SK-N-SH (cell line): ENCODE results near the gene LUC7L2. TPM values are rescaled to one million over a fixed set of nuclear protein-coding genes. Genes with fewer than 3 reads are reported as not detected.

Experiments
- CTCF ChIA-PET: fragments of 300-600, 350-600 bp; formaldehyde crosslinking; extraction: SDS; loops from one replicate; lab custom pipeline; 2021; lab: Yijun Ruan, JAX
- POLR2A ChIA-PET: fragments of 350-600 bp; sonication (Branson Sonifier 250); formaldehyde crosslinking; extraction: SDS; loops from one replicate; lab custom pipeline; 2020; ENCODE audit warnings: antibody characterized with exemption, inconsistent platforms; lab: Yijun Ruan, JAX
- DNase-seq: peaks from one replicate; pipeline ENCODE4 v3.0.0; 2012
- H2AFZ ChIP-seq: fragments of 200-600 bp; sonication (generic); 2 replicates; pipeline ENCODE4 v1.8.1; 2016; ENCODE audit warnings: antibody characterized with exemption, mild to moderate bottlenecking, low read depth
- H3F3A ChIP-seq: fragments of 200-600 bp; sonication (generic); replicated peaks from 2 replicates; pipeline ENCODE3; 2016; ENCODE audit warnings: antibody characterized with exemption, mild to moderate bottlenecking; ENCODE audit not compliant: insufficient read depth
- H3K27ac ChIP-seq, 2 experiments: fragments of 200-500 bp in 1 of 2; fragments of 200-600 bp in 1 of 2; sonication (Bioruptor generic) in 1 of 2; sonication (generic), shearing (Covaris generic) in 1 of 2; 2 replicates each; pipeline versions ENCODE4 v1.5.1 to v1.6.1; 2014 to 2016; ENCODE audit warnings: low read depth in 2 of 2, inconsistent platforms in 1 of 2, low read length in 1 of 2, mild to moderate bottlenecking in 1 of 2, mixed read lengths in 1 of 2
- H3K27me3 ChIP-seq: fragments of 200-600 bp; sonication (generic), shearing (Covaris generic); 2 replicates; pipeline ENCODE4 v1.6.1; 2016; ENCODE audit warnings: mixed run types; ENCODE audit not compliant: insufficient read depth
- H3K36me3 ChIP-seq, 2 experiments: fragments of 200-500 bp in 1 of 2; fragments of 200-600 bp in 1 of 2; sonication (Bioruptor generic) in 1 of 2; sonication (generic) in 1 of 2; replicated peaks in 1 of 2; 2 replicates each; pipeline versions ENCODE3 to v1.5.1; 2014 to 2016; ENCODE audit warnings: low read length in 1 of 2, mild to moderate bottlenecking in 1 of 2; ENCODE audit not compliant: insufficient read depth in 2 of 2, control insufficient read depth in 1 of 2
- H3K4me1 ChIP-seq, 2 experiments: fragments of 200-500 bp in 1 of 2; fragments of 200-600 bp in 1 of 2; sonication (Bioruptor generic) in 1 of 2; sonication (generic), shearing (Covaris generic) in 1 of 2; 2 replicates each; pipeline versions ENCODE4 v1.5.1 to v1.6.1; 2014 to 2016; ENCODE audit warnings: low read depth in 1 of 2, low read length in 1 of 2, mixed run types in 1 of 2; ENCODE audit not compliant: insufficient read depth in 2 of 2, control insufficient read depth in 1 of 2
- H3K4me2 ChIP-seq: fragments of 200-600 bp; sonication (generic), shearing (Covaris generic); 2 replicates; pipeline ENCODE4 v1.6.1; 2017; ENCODE audit warnings: mixed run types
- H3K4me3 ChIP-seq, 2 experiments: fragments of 200-500 bp in 1 of 2; fragments of 200-600 bp in 1 of 2; sonication (Bioruptor generic) in 1 of 2; sonication (generic), shearing (Covaris generic) in 1 of 2; 2 replicates each; pipeline versions ENCODE4 v1.5.1 to v1.8.1; 2014 to 2016; ENCODE audit warnings: low read depth in 2 of 2, inconsistent platforms in 1 of 2, low read length in 1 of 2, mild to moderate bottlenecking in 1 of 2, mixed read lengths in 1 of 2, moderate library complexity in 1 of 2
- H3K79me2 ChIP-seq: fragments of 200-600 bp; sonication (generic); 2 replicates; pipeline ENCODE4 v1.8.1; 2017; ENCODE audit warnings: mild to moderate bottlenecking; ENCODE audit not compliant: insufficient read depth
- H3K9ac ChIP-seq: fragments of 200-600 bp; sonication (generic); 2 replicates; pipeline ENCODE4 v1.6.1; 2017; ENCODE audit warnings: mixed run types
- H3K9me2 ChIP-seq: fragments of 200-600 bp; sonication (generic); 2 replicates; pipeline ENCODE4 v1.6.1; 2017; ENCODE audit warnings: mixed run types
- H3K9me3 ChIP-seq: fragments of 200-600 bp; sonication (generic); 2 replicates; pipeline ENCODE4 v1.6.1; 2017; ENCODE audit warnings: mixed run types, mild to moderate bottlenecking, moderate library complexity
- H4K20me1 ChIP-seq: fragments of 200-600 bp; sonication (generic); 2 replicates; pipeline ENCODE4 v1.6.1; 2017; ENCODE audit warnings: mild to moderate bottlenecking, mixed run types; ENCODE audit not compliant: insufficient read depth
- CTCF ChIP-seq: fragments of 200-600 bp; sonication (generic); IDR thresholded peaks from 2 replicates; pipeline ENCODE4 v1.6.1; 2017; ENCODE audit warnings: antibody characterized with exemption, mild to moderate bottlenecking, moderate library complexity
- IRF3 ChIP-seq: fragments of 150-350 bp; IDR thresholded peaks from 2 replicates; pipeline ENCODE4 v1.6.1; 2016; ENCODE audit warnings: mild to moderate bottlenecking, low read depth, low read length
- JUND ChIP-seq: IDR thresholded peaks from 2 replicates; pipeline ENCODE4 v1.4.0; 2012
- MXI1 ChIP-seq: IDR thresholded peaks from 2 replicates; pipeline ENCODE4 v1.6.1; 2012; ENCODE audit warnings: mild to moderate bottlenecking, low read depth, low read length, improper control_type of control experiment
- REST ChIP-seq: IDR thresholded peaks from 2 replicates; pipeline ENCODE4 v1.6.1; 2012; ENCODE audit warnings: mild to moderate bottlenecking, low read depth, low read length, moderate library complexity
- USF2 ChIP-seq: fragments of 150-350 bp; IDR thresholded peaks from 2 replicates; pipeline ENCODE4 v1.6.1; 2017; ENCODE audit warnings: antibody characterized with exemption, low read length, low read depth, borderline replicate concordance
- WGBS: methylation state at CpG from one replicate; pipeline ENCODE4 v1.1.6; 2017; ENCODE audit warnings: low lambda C conversion rate; 5-methylcytosine and 5-hydroxymethylcytosine counted together
- polyA plus RNA-seq, 3 experiments: library from polyadenylated mRNA; depleted of rRNA; stranded (reverse); fragments of >200 nt; gene quantifications; 2 replicates each; pipeline ENCODE4 v1.2.3, GENCODE V29; 2012

Gene LUC7L2
- polyA plus RNA-seq, 1 of the 3 experiments (the other 2 are of a cell fraction): 45.7 TPM

GRCh38 chr7:139365336-139365735, 5.6 kb downstream of the LUC7L2 start:
- Histone ChIP-seq H4K20me1 (peaks cover 90% of the 10 kb centered on the region), H3K4me2 (no peak overlapping the region)

GRCh38 chr7:139366400-139366799, 6.7 kb downstream of the LUC7L2 start:
- Histone ChIP-seq H3K4me2 (no peak overlapping the region), H3K27ac (no peak overlapping the region), H3K79me2 (peaks cover 100% of the 10 kb centered on the region), H3K4me3 (no peak overlapping the region), H4K20me1 (peaks cover 96% of the 10 kb centered on the region), H3K9me2 (no peaks in the 10 kb centered on the region), H3F3A (peaks cover 4% of the 10 kb centered on the region), H3K4me1 (peaks cover 17 to 23% of the 10 kb centered on the region in 2 experiments; a peak in 3 of 4 replicates), H2AFZ (no peak overlapping the region), H3K9ac (no peak overlapping the region), H3K36me3 (peaks cover 47 to 60% of the 10 kb centered on the region in 2 experiments), H3K27me3 (no peaks in the 10 kb centered on the region), H3K9me3 (no peaks in the 10 kb centered on the region)
- WGBS: 96% methylated on average over 6 of the region's 6 CpGs
- ChIA-PET CTCF (interaction anchor here (0.8 to 0.9 kb wide), 2 partner anchors 23 to 27 kb away, joined by 3 read pairs; no protein-coding TSS in a partner anchor), POLR2A (no interaction called here)
- no peak for TF ChIP-seq CTCF
- TF ChIP-seq REST: no peak
- TF ChIP-seq MXI1: no peak
- no peak for TF ChIP-seq USF2
- no peak for TF ChIP-seq JUND
- no peak for DNase-seq

More at GRCh38 chr7:139365336-139365735, 5.6 kb downstream of the LUC7L2 start:
- no peak overlapping the region for H3K9ac ChIP-seq
- ChIA-PET POLR2A (no interaction called here), CTCF (interaction anchor here (0.9 kb wide), 1 partner anchor 26 kb away, joined by 3 read pairs; no protein-coding TSS in a partner anchor)
- no peak for DNase-seq
- WGBS: 92% methylated on average over 2 of the region's 2 CpGs
- H3F3A ChIP-seq: peaks cover 12% of the 10 kb centered on the region
- H3K27me3 ChIP-seq: no peaks in the 10 kb centered on the region
- no peaks in the 10 kb centered on the region for H3K9me2 ChIP-seq
- H3K4me3 ChIP-seq: no peak overlapping the region
- H3K79me2 ChIP-seq: peaks cover 100% of the 10 kb centered on the region
- H3K36me3 ChIP-seq: peaks cover 47 to 60% of the 10 kb centered on the region in 2 experiments
- H3K9me3 ChIP-seq: no peaks in the 10 kb centered on the region
- no peak overlapping the region for H2AFZ ChIP-seq
- TF ChIP-seq JUND (no peak), IRF3 (no peak)
- H3K4me1 ChIP-seq: peaks cover 17 to 24% of the 10 kb centered on the region in 2 experiments; a peak in 3 of 4 replicates
- H3K27ac ChIP-seq: no peak overlapping the region; a peak in 1 of 4 replicates
